IPS DF 6.9 (cell line): ENCODE results near the gene PRKD2.
"Not testable (repeated sequence)": the region's sequence is repeated elsewhere in the genome, so short reads cannot be mapped to it uniquely, and the experiment has no call there.

ENCODE experiments used
- DNase-seq: peaks from one replicate; pipeline ENCODE4 v3.0.0-alpha.2; 2013; ENCODE audit warnings: low read depth, low spot score
- H3K27ac ChIP-seq: one replicate; pipeline ENCODE4 v1.5.1; 2013; ENCODE audit warnings: low read length, control low read depth
- H3K27me3 ChIP-seq: 2 replicates; pipeline ENCODE4 v1.6.1; 2013; ENCODE audit warnings: mild to moderate bottlenecking, low read length; ENCODE audit not compliant: control insufficient read depth, insufficient read depth
- H3K36me3 ChIP-seq: 2 replicates; pipeline ENCODE4 v1.6.1; 2013; ENCODE audit warnings: low read length; ENCODE audit not compliant: control insufficient read depth, insufficient read depth
- H3K4me1 ChIP-seq: 2 replicates; pipeline ENCODE4 v1.6.1; 2013; ENCODE audit warnings: low read length; ENCODE audit not compliant: control insufficient read depth, insufficient read depth
- H3K4me3 ChIP-seq: 2 replicates; pipeline ENCODE4 v1.5.1; 2013; ENCODE audit warnings: mild to moderate bottlenecking, low read length
- H3K9me3 ChIP-seq: 2 replicates; pipeline ENCODE4 v1.6.1; 2013; ENCODE audit warnings: low read length, inconsistent platforms; ENCODE audit not compliant: control insufficient read depth, insufficient read depth
- WGBS: extraction: QIAGEN DNeasy Blood & Tissue Kit; methylation state at CpG from one replicate; pipeline ENCODE4 v1.1.7; 2013; ENCODE audit warnings: mixed read lengths, missing lambda C conversion rate; ENCODE audit not compliant: insufficient read length, insufficient coverage; 5-methylcytosine and 5-hydroxymethylcytosine counted together

Gene PRKD2

GRCh38 chr19:46633130-46633529 lies 83.8 kb downstream of the PRKD2 start:
- H3K27me3 ChIP-seq, result peaks cover 18% of the 10 kb centered on the region; the same call in 1 of the 2 replicates

GRCh38 chr19:46631481-46631880 lies 85.4 kb downstream of the PRKD2 start:
- no CpG with 5 or more reads among the region's 6 CpGs for WGBS
- DNase-seq, result no peak

More at GRCh38 chr19:46633130-46633529, 83.8 kb downstream of the PRKD2 start:
- DNase-seq, result no peak
- H3K36me3 ChIP-seq, result no peaks in the 10 kb centered on the region
- no peaks in the 10 kb centered on the region for H3K9me3 ChIP-seq
- no peak overlapping the region for H3K27ac ChIP-seq
- H3K4me3 ChIP-seq, result no peak overlapping the region
- no CpG with 5 or more reads among the region's 3 CpGs for WGBS
- peaks cover 8% of the 10 kb centered on the region for H3K4me1 ChIP-seq

GRCh38 chr19:46630586-46631205 lies 86.2 kb downstream of the PRKD2 start:
- H3K27me3 ChIP-seq, result peaks cover 6% of the 10 kb centered on the region; the same call in 1 of the 2 replicates
- no peak overlapping the region for H3K4me3 ChIP-seq
- no peaks in the 10 kb centered on the region for H3K9me3 ChIP-seq
- H3K27ac ChIP-seq, result no peak overlapping the region
- WGBS, result no CpG with 5 or more reads among the region's 14 CpGs
- no peak for DNase-seq
- H3K4me1 ChIP-seq, result peaks cover 6% of the 10 kb centered on the region
- no peaks in the 10 kb centered on the region for H3K36me3 ChIP-seq

More at GRCh38 chr19:46631481-46631880, 85.4 kb downstream of the PRKD2 start:
- Histone ChIP-seq H3K27ac (no peak overlapping the region), H3K4me3 (no peak overlapping the region), H3K36me3 (no peaks in the 10 kb centered on the region), H3K9me3 (no peaks in the 10 kb centered on the region), H3K27me3 (peaks cover 10% of the 10 kb centered on the region; the same call in 1 of the 2 replicates), H3K4me1 (peaks cover 8% of the 10 kb centered on the region)

DNA sequence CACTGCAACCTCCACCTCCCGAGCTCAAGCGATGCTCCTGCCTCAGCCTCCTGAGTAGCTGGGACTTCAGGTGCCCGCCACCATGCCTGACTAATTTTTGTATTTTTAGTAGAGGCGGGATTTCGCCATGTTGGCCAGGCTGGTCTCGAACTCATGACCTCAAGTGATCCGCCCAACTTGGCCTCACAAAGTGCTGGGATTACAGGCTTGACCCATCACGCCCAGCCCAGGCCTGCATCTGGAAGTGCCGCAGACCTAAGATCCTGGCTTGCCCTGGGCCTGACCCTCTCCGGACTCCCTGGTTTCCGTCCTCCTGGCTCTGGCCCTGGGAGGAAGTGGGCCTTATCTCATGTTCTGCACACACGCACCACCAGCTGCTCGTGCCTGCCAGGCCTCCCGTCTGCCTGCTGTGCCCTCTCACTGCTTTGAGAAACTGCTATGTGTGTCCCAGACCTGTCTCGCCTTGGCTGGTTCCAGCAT lies 87.3 kb downstream of the PRKD2 start:
- WGBS, result no CpG with 5 or more reads among the region's 15 CpGs
- Histone ChIP-seq H3K4me1 (peaks cover 6% of the 10 kb centered on the region), H3K9me3 (no peaks in the 10 kb centered on the region), H3K27me3 (no peaks in the 10 kb centered on the region; the same call in 1 of the 2 replicates), H3K36me3 (no peaks in the 10 kb centered on the region), H3K4me3 (no peak overlapping the region), H3K27ac (no peak overlapping the region)
- DNase-seq, result no peak

DNA sequence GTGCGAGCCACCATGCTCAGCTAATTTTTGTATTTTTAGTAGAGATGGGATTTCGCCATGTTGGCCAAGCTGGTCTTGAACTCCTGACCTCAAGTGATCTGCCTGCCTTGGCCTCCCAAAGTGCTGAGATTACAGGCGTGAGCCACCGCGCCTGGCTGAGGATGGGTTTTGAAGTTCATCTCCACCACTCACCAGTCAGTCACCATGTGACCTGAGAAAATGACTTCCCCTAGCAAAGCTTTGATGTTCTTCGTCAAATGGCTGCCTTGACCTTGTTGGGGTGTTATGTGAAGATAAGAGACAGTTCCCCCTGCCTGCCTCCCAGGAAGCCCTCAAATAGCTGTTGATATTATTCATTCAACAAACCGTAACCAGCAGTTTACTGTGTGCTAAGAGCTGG lies 87.9 kb downstream of the PRKD2 start:
- not testable (repeated sequence) for H3K36me3 ChIP-seq, H3K27me3 ChIP-seq, DNase-seq, H3K27ac ChIP-seq, H3K4me3 ChIP-seq, H3K4me1 ChIP-seq, H3K9me3 ChIP-seq
- WGBS, result no CpG with 5 or more reads among the region's 7 CpGs

GRCh38 chr19:46626446-46626845 lies 90.5 kb downstream of the PRKD2 start:
- no CpG with 5 or more reads among the region's 14 CpGs for WGBS
- H3K27me3 ChIP-seq, result no peaks in the 10 kb centered on the region
- H3K27ac ChIP-seq, result no peak overlapping the region
- no peak overlapping the region for H3K4me3 ChIP-seq
- no peak for DNase-seq
- H3K36me3 ChIP-seq, result no peaks in the 10 kb centered on the region
- H3K9me3 ChIP-seq, result no peaks in the 10 kb centered on the region
- peaks cover 3% of the 10 kb centered on the region for H3K4me1 ChIP-seq

DNA sequence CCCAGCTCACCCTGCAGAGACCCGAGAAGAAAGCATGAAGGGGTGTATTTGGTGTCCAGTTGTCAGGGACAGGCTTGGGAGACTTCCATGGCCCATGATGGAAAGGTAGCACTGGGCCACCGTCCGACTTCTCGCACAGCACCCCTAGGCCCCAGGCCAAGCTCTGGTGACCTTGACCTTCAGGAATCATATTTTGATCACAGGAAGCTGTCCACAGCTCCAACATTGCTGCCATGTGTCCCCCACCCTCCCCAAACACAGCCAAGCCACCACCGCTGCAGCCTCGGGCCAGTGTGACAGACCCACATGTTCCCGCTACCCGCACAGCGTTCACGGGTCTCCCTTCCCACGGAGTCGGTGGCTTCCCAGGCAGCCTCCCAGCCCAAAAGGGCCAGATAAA lies 91.2 kb downstream of the PRKD2 start:
- peaks cover 2% of the 10 kb centered on the region for H3K4me1 ChIP-seq

GRCh38 chr19:46624958-46625661 lies 91.8 kb downstream of the PRKD2 start, which contains the start of gene PTGIR:
Gene PTGIR, minus strand, starts transcription at chr19:46625089. Its CDS starts 864 bp downstream, at chr19:46624225.
- Histone ChIP-seq H3K9me3 (no peaks in the 10 kb centered on the region), H3K4me1 (no peaks in the 10 kb centered on the region), H3K36me3 (no peaks in the 10 kb centered on the region), H3K4me3 (no peak within 1 kb of the TSS), H3K27ac (no peak within 1 kb of the TSS), H3K27me3 (no peaks in the 10 kb centered on the region)
- DNase-seq, result no peak
- no CpG with 5 or more reads among the region's 13 CpGs for WGBS

More for the DNA sequence above, 91.2 kb downstream of the PRKD2 start:
- Histone ChIP-seq H3K27ac (no peak overlapping the region), H3K27me3 (no peaks in the 10 kb centered on the region), H3K36me3 (no peaks in the 10 kb centered on the region), H3K4me3 (no peak overlapping the region), H3K9me3 (no peaks in the 10 kb centered on the region)
- DNase-seq, result no peak
- WGBS, result no CpG with 5 or more reads among the region's 12 CpGs
